K562 (cell line): ENCODE measurements around the gene ALX3. TPM values are rescaled to one million over a fixed set of nuclear protein-coding genes. Genes with fewer than 3 reads are reported as not detected.

Experiments
- ATAC-seq: fragments of 200-7000 bp; cut with Tn5 transposase; 3 replicates; pipeline ENCODE4 v1.9.1; 2020; ENCODE audit warnings: moderate library complexity
- BruUV-seq: library from RNA; stranded (reverse); fragments of 400-500 nt; replicated peaks from 2 replicates; lab custom pipeline; 2021; lab: Mats Ljungman, UMichigan
- CTCF ChIA-PET: fragments of 300-600 bp; formaldehyde crosslinking; extraction: SDS; loops from one replicate; lab custom pipeline; 2021; ENCODE audit warnings: low intra/inter-chr PET ratio; lab: Yijun Ruan, JAX
- POLR2A ChIA-PET: fragments of 300-600, 350-650 bp; sonication (Branson Sonifier 250); formaldehyde crosslinking; extraction: SDS; loops from one replicate; lab custom pipeline; 2021; ENCODE audit warnings: antibody characterized with exemption, inconsistent platforms; lab: Yijun Ruan, JAX
- DNase-seq, 4 experiments: peaks; one replicate each; pipeline versions ENCODE4 v3.0.0 to v3.0.0-alpha.2; 2011 to 2018; ENCODE audit warnings: low spot score in 3 of 4, mixed read lengths in 3 of 4; ENCODE audit errors: extremely low read depth in 1 of 4
- FAIRE-seq: peaks from 2 replicates; lab custom pipeline; 2011; peaks lifted over from hg19 to GRCh38; lab: Jason Lieb, UNC
- H2AFZ ChIP-seq: 2 replicates; pipeline ENCODE4 v1.6.0; 2011; ENCODE audit warnings: low read depth, low read length, control low read depth, inconsistent platforms
- H3K27ac ChIP-seq: fragments of 200-600 bp; 3 replicates; pipeline ENCODE4 v1.8.0; 2011; ENCODE audit warnings: low read depth, mild to moderate bottlenecking, control low read depth, inconsistent platforms, low read length, moderate library complexity, mixed read lengths; ENCODE audit errors: extremely low read depth
- H3K27me3 ChIP-seq, 2 experiments: fragments of 300-600 bp in 1 of 2; 2 replicates in 1 of 2; 3 replicates in 1 of 2; pipeline versions ENCODE4 v1.6.0 to v1.8.0; 2011; ENCODE audit warnings: inconsistent platforms in 2 of 2, low read length in 2 of 2, mild to moderate bottlenecking in 1 of 2, mixed read lengths in 1 of 2, moderate library complexity in 1 of 2; ENCODE audit not compliant: control insufficient read depth in 2 of 2, insufficient read depth in 2 of 2
- H3K36me3 ChIP-seq: fragments of 300-600 bp; 3 replicates; pipeline ENCODE4 v1.8.0; 2011; ENCODE audit warnings: mild to moderate bottlenecking, low read length, inconsistent platforms; ENCODE audit not compliant: control insufficient read depth, insufficient read depth
- H3K4me1 ChIP-seq, 2 experiments: fragments of 200-600 bp in 1 of 2; replicated peaks in 1 of 2; 2 replicates in 1 of 2; 3 replicates in 1 of 2; pipeline versions ENCODE4 v1.5.1 to v1.8.0; 2011; ENCODE audit warnings: inconsistent platforms in 2 of 2, low read length in 2 of 2, mild to moderate bottlenecking in 1 of 2, mixed read lengths in 1 of 2, moderate library complexity in 1 of 2; ENCODE audit not compliant: control insufficient read depth in 2 of 2, insufficient read depth in 2 of 2
- H3K4me2 ChIP-seq: 2 replicates; pipeline ENCODE4 v1.6.1; 2011; ENCODE audit warnings: low read length, control low read depth, inconsistent platforms, mixed read lengths; ENCODE audit not compliant: insufficient read depth
- H3K4me3 ChIP-seq: fragments of 200-600 bp; sonication (generic), shearing (Covaris generic); 2 replicates; pipeline ENCODE4 v1.5.1; 2016; ENCODE audit warnings: control low read depth, inconsistent platforms
- H3K79me2 ChIP-seq: fragments of 200-600 bp; 3 replicates; pipeline ENCODE4 v1.8.0; 2011; ENCODE audit warnings: low read length, inconsistent platforms; ENCODE audit not compliant: control insufficient read depth, insufficient read depth
- H3K9ac ChIP-seq, 2 experiments: 2 replicates each; pipeline versions ENCODE4 v1.6.0 to v1.6.1; 2011; ENCODE audit warnings: low read depth in 2 of 2, low read length in 2 of 2, control low read depth in 1 of 2, inconsistent platforms in 1 of 2, mild to moderate bottlenecking in 1 of 2, mixed read lengths in 1 of 2; ENCODE audit not compliant: insufficient read depth in 1 of 2
- H3K9me1 ChIP-seq: one replicate; pipeline ENCODE4 v1.6.0; 2011; ENCODE audit warnings: inconsistent platforms, mild to moderate bottlenecking, low read length, moderate library complexity; ENCODE audit not compliant: control insufficient read depth, insufficient read depth
- H3K9me3 ChIP-seq: replicated peaks from 2 replicates; pipeline ENCODE4 v1.5.1; 2011; ENCODE audit warnings: low read depth, low read length, inconsistent platforms; ENCODE audit not compliant: control insufficient read depth, insufficient read depth
- H4K20me1 ChIP-seq: replicated peaks from 2 replicates; pipeline ENCODE4 v1.6.1; 2011; ENCODE audit warnings: low read length, inconsistent platforms, mixed read lengths; ENCODE audit not compliant: control insufficient read depth, insufficient read depth
- CEBPB ChIP-seq: fragments of 450-650 bp; IDR thresholded peaks from 2 replicates; pipeline ENCODE4 v1.6.1; 2016; ENCODE audit warnings: missing genetic modification characterization, missing compliant biosample characterization
- HCFC1 ChIP-seq: IDR thresholded peaks from 2 replicates; pipeline ENCODE4 v1.6.1; 2012; ENCODE audit warnings: low read depth, low read length, improper control_type of control experiment
- MCM2 ChIP-seq: fragments of 450-650 bp; IDR thresholded peaks from 2 replicates; pipeline ENCODE4 v1.6.1; 2017; ENCODE audit warnings: low read depth, mild to moderate bottlenecking
- ZNF143 ChIP-seq: sonication (generic); formaldehyde crosslinking; IDR thresholded peaks from 2 replicates; pipeline ENCODE4 v1.9.0; 2022; ENCODE audit warnings: mild to moderate bottlenecking, missing genetic modification reagents
- ZNF668 ChIP-seq: fragments of 250-450 bp; sonication (Bioruptor Pico); IDR thresholded peaks from 2 replicates; pipeline ENCODE4 v1.8.0; 2022; ENCODE audit warnings: mild to moderate bottlenecking, inconsistent platforms
- WGBS: fragments of 100-300 bp; shearing (Covaris generic); methylation state at CpG from one replicate; pipeline ENCODE4 v1.1.6; 2016; ENCODE audit warnings: low coverage, mixed read lengths; ENCODE audit not compliant: insufficient coverage; ENCODE audit errors: missing lambda C conversion rate; 5-methylcytosine and 5-hydroxymethylcytosine counted together
- in situ Hi-C: fragments of 300-500 bp; cut with MboI; formaldehyde crosslinking; loops from 4 replicates; pipeline ENCODE4 v1.15.0; 2018; ENCODE audit warnings: inconsistent platforms, mixed read lengths
- intact Hi-C: fragments of 100-400 bp; cut with micrococcal nuclease; formaldehyde crosslinking; loops from 2 replicates; pipeline ENCODE4 v1.14.2; 2022
- polyA plus RNA-seq, 8 experiments: library from polyadenylated mRNA; depleted of rRNA in 4 of 8; stranded (reverse) in 5 of 8; unstranded in 3 of 8; fragments of >200 nt; fragmentation: Nextera tagmentation in 2 of 8; fragmentation: Illumina TruSeq in 1 of 8; extraction: Ambion mirVana in 2 of 8; extraction: Trizol in 1 of 8; gene quantifications; 2 replicates each; pipeline versions ENCODE4 v1.2.1 to v1.2.3, GENCODE V29; 2011 to 2014; ENCODE audit warnings: inconsistent platforms in 1 of 8, missing spikeins in 1 of 8
- total RNA-seq, 7 experiments: library from RNA; depleted of rRNA in 6 of 7; stranded (reverse); fragments of >200 nt in 6 of 7; fragmentation: Illumina TruSeq in 2 of 7; extraction: Trizol in 2 of 7; gene quantifications; 2 replicates each; pipeline versions ENCODE4 v1.2.1 to v1.2.3, GENCODE V29; 2011 to 2021; ENCODE audit warnings: low replicate concordance in 1 of 7

The ALX3 gene
- total and polyA plus RNA-seq, 9 of the 15 experiments (the other 6 are each of a cell fraction or from before 2014, with no cell fraction given) = not detected

GRCh38 chr1:110111081-110111480, 40.6 kb upstream of the ALX3 start:
- Histone ChIP-seq H3K79me2 (no peaks in the 10 kb centered on the region), H3K27ac (no peak overlapping the region), H2AFZ (no peak overlapping the region), H3K36me3 (no peaks in the 10 kb centered on the region), H4K20me1 (peaks cover 9% of the 10 kb centered on the region), H3K4me2 (no peak overlapping the region), H3K9ac (no peak overlapping the region), H3K4me1 (no peaks in the 10 kb centered on the region), H3K9me3 (no peaks in the 10 kb centered on the region), H3K4me3 (no peak overlapping the region), H3K9me1 (no peaks in the 10 kb centered on the region), H3K27me3 (peaks cover 45 to 87% of the 10 kb centered on the region in 2 experiments)
- intact Hi-C loops (loop anchor here (5.0 to 10.0 kb wide), 2 partner anchors 334 to 466 kb away; no protein-coding TSS in a partner anchor), in situ Hi-C loops (no loop called here)
- ATAC-seq (no peak), FAIRE-seq (no peak), DNase-seq (no peak)
- POLR2A ChIA-PET = interaction anchor here (0.5 to 1.2 kb wide), 2 partner anchors 60 to 359 kb away, joined by 3 to 5 read pairs; no protein-coding TSS in a partner anchor
- WGBS = 0% methylated on average over 4 of the region's 4 CpGs
- TF ChIP-seq ZNF668 (CRISPR knock-in tag) = no peak
- TF ChIP-seq HCFC1 = no peak
- TF ChIP-seq ZNF143 (CRISPR knock-in tag) = no peak
- CTCF ChIA-PET = no interaction called here
- BruUV-seq = no TSS peak

- ChIA-PET CTCF (interaction anchor here (1.4 kb wide), 1 partner anchor 54 kb away, joined by 4 read pairs; no protein-coding TSS in a partner anchor), POLR2A (interaction anchor here (0.6 kb wide), 1 partner anchor 74 kb away, joined by 3 read pairs; the partner anchor contains the start of gene STRIP1)
- H3K4me1 ChIP-seq = no peaks in the 10 kb centered on the region; a peak in 1 of 5 replicates
- no peak overlapping the region for H3K4me3 ChIP-seq
- no peak overlapping the region for H3K27ac ChIP-seq
- no peaks in the 10 kb centered on the region for H3K9me1 ChIP-seq
- DNase-seq = no peak
- intact Hi-C loops = loop anchor here (2.0 to 5.0 kb wide), 2 partner anchors 53 to 81 kb away; no protein-coding TSS in a partner anchor
- peaks cover 31 to 68% of the 10 kb centered on the region in 2 experiments for H3K27me3 ChIP-seq
- no peak overlapping the region for H2AFZ ChIP-seq
- WGBS = 3% methylated on average over 7 of the region's 7 CpGs
- H3K9me3 ChIP-seq = no peaks in the 10 kb centered on the region
- no peak for ATAC-seq
- BruUV-seq = no TSS peak
- H4K20me1 ChIP-seq = peaks cover 9% of the 10 kb centered on the region
- peak; percentile 31; the same call in 1 of the 2 replicates for TF ChIP-seq CEBPB (tag)
- TF ChIP-seq MCM2 = no peak
- FAIRE-seq = peak; percentile 78
- no peaks in the 10 kb centered on the region for H3K79me2 ChIP-seq
- H3K9ac ChIP-seq = no peak overlapping the region
- H3K4me2 ChIP-seq = no peak overlapping the region
- no peaks in the 10 kb centered on the region for H3K36me3 ChIP-seq
- in situ Hi-C loops = loop anchor here (5.0 kb wide), 1 partner anchor 56 kb away; no protein-coding TSS in a partner anchor
These were observed 37.5 kb upstream of the ALX3 start for GRCh38 chr1:110107867-110108469.
